PC-9 (cell line): ENCODE data around the gene CGB8.

Experiments
- EZH2 ChIP-seq: fragments of 200-600 bp; sonication (generic); IDR thresholded peaks from 2 replicates; pipeline ENCODE4 v1.8.0; 2017; ENCODE audit warnings: antibody characterized with exemption, low read depth
- TF ChIP-seq, protein P1 (sequence below): fragments of 200-600 bp; sonication (generic); conservative IDR thresholded peaks from 2 replicates; pipeline ENCODE4 v1.6.1; 2017; ENCODE audit warnings: mixed run types, antibody characterized with exemption, mild to moderate bottlenecking, moderate library complexity

DNA sequence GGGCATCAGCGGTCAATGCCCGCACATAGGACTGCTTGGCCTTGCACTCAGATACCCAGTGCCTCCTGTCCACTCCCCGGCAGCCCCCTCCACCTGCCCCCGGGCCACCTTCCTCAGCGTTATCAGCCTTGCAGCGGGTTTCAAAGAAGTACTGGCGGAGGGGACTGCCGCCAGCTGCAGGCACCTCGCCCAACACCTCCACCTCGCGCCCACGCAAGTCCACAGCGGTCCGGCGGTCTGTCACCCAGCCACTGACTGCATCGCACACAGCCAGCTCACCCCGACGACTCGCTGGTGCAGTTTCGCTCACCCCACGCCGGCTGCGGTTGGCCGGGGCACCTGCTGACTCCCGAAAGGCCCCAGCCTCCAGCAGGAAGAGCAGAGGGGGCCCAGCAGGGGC lies 12.5 kb upstream of the CGB8 start:
- TF ChIP-seq, protein P1, sequence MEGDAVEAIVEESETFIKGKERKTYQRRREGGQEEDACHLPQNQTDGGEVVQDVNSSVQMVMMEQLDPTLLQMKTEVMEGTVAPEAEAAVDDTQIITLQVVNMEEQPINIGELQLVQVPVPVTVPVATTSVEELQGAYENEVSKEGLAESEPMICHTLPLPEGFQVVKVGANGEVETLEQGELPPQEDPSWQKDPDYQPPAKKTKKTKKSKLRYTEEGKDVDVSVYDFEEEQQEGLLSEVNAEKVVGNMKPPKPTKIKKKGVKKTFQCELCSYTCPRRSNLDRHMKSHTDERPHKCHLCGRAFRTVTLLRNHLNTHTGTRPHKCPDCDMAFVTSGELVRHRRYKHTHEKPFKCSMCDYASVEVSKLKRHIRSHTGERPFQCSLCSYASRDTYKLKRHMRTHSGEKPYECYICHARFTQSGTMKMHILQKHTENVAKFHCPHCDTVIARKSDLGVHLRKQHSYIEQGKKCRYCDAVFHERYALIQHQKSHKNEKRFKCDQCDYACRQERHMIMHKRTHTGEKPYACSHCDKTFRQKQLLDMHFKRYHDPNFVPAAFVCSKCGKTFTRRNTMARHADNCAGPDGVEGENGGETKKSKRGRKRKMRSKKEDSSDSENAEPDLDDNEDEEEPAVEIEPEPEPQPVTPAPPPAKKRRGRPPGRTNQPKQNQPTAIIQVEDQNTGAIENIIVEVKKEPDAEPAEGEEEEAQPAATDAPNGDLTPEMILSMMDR: no peak
- TF ChIP-seq EZH2: no peak
